Body of pancreas (tissue), 4 donors: ENCODE measurements around the gene DENND4A. TPM values are rescaled to one million over a fixed set of nuclear protein-coding genes. Genes with fewer than 3 reads are reported as not detected.

Experiments used
- ATAC-seq: fragments of 150-250 bp; one replicate; pipeline ENCODE4 v1.9.1; 2016
- DNase-seq, 4 donors: peaks; one replicate each; pipeline ENCODE4 v3.0.0-alpha.2; 2019
- H3K27ac ChIP-seq, 4 donors: fragments of 200-600 bp; sonication (generic); 1 replicate in 3 of 4; 2 replicates in 1 of 4; pipeline versions ENCODE4 v1.5.1 to v1.6.1; 2016 to 2019; ENCODE audit warnings: mild to moderate bottlenecking in 1 of 4, mixed read lengths in 1 of 4, moderate library complexity in 1 of 4
- H3K27me3 ChIP-seq, 2 donors: fragments of 200-600 bp; sonication (generic); one replicate each; pipeline ENCODE4 v1.6.0; 2016; ENCODE audit warnings: mild to moderate bottlenecking in 1 of 2
- H3K36me3 ChIP-seq, 2 donors: fragments of 200-600 bp; sonication (generic); replicated peaks in 1 of 2; 2 replicates each; pipeline ENCODE4 v1.5.1; 2016; ENCODE audit warnings: low read depth in 2 of 2; ENCODE audit not compliant: insufficient read depth in 1 of 2
- H3K4me1 ChIP-seq: fragments of 200-600 bp; sonication (generic); one replicate; pipeline ENCODE4 v1.6.0; 2016
- H3K4me3 ChIP-seq, 2 donors: fragments of 200-600 bp; sonication (generic); 1 replicate in 1 of 2; 2 replicates in 1 of 2; pipeline ENCODE4 v1.5.1; 2016 to 2019
- H3K9me3 ChIP-seq, 3 donors: fragments of 200-600 bp; sonication (generic); 1 replicate in 2 of 3; 2 replicates in 1 of 3; pipeline ENCODE4 v1.5.1; 2016
- POLR2A ChIP-seq, 3 donors: fragments of 450-650 bp; IDR thresholded peaks; one replicate each; pipeline ENCODE4 v1.6.1; 2016; ENCODE audit warnings: antibody characterized with exemption in 3 of 3, mild to moderate bottlenecking in 2 of 3
- WGBS, 2 donors: methylation state at CpG; one replicate each; pipeline ENCODE4 v1.1.5; 2017; 5-methylcytosine and 5-hydroxymethylcytosine counted together
- intact Hi-C: fragments of 100-400 bp; cut with DNase I; formaldehyde crosslinking; loops from one replicate; pipeline ENCODE4 v1.15.1; 2023
- total RNA-seq, 2 donors: library from RNA; depleted of rRNA; stranded (reverse); fragments of >200 nt; gene quantifications; one replicate each; pipeline ENCODE4 v1.1.0, GENCODE V29; 2016
- TF ChIP-seq, protein P1 (sequence below), 7 experiments: fragments of 450-650 bp in 4 of 7; fragments of 200-600 bp in 3 of 7; sonication (generic) in 3 of 7; IDR thresholded peaks; one replicate each; pipeline ENCODE4 v1.5.1; 2016 to 2019; ENCODE audit warnings: antibody characterized with exemption in 7 of 7

Gene DENND4A
- total RNA-seq, 2 donors from 2014 or later: 45.7 to 59.3 TPM

DNA sequence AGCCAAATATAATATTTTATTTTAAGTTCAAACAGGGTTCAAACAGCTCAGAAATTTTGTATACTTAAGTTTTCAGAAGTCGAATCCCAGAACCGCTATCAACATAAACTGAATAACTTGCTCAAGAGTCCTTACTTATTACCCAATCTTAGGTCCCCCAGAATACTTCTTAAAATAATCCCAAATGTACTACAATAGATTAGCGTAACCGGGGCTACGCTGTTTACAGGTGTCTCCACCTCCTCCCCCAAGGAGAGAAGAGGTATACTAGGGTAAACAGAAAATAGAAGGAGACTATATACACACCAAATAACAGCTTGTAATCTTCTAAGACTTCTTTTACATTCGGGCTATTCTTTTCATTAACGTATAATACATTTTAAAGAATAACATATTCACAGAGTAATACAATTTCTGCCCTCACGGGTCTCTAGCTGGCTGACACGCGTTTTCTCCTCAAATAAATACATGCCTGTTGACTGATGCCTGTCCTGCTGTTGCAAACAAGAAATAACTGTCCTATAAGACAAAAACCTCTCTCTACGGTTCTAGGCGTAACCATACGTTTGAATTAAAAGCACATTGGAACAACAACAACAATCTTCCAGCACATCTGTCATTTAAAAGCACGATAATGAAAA is 1.3 kb downstream of the DENND4A start:
- ATAC-seq (no peak), DNase-seq (no peak)
- H3K27me3 ChIP-seq: no peaks in the 10 kb centered on the region
- intact Hi-C loops: no loop called here
- peak overlapping the region; percentile 80 to 86 for H3K4me3 ChIP-seq
- no peak for TF ChIP-seq POLR2A (IDR thresholded peaks at IDR 0.05)
- TF ChIP-seq, protein P1, sequence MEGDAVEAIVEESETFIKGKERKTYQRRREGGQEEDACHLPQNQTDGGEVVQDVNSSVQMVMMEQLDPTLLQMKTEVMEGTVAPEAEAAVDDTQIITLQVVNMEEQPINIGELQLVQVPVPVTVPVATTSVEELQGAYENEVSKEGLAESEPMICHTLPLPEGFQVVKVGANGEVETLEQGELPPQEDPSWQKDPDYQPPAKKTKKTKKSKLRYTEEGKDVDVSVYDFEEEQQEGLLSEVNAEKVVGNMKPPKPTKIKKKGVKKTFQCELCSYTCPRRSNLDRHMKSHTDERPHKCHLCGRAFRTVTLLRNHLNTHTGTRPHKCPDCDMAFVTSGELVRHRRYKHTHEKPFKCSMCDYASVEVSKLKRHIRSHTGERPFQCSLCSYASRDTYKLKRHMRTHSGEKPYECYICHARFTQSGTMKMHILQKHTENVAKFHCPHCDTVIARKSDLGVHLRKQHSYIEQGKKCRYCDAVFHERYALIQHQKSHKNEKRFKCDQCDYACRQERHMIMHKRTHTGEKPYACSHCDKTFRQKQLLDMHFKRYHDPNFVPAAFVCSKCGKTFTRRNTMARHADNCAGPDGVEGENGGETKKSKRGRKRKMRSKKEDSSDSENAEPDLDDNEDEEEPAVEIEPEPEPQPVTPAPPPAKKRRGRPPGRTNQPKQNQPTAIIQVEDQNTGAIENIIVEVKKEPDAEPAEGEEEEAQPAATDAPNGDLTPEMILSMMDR (IDR thresholded peaks at IDR 0.05): peak in 3 of 7 experiments; percentile 14 to 20 (median 15)
- 3% methylated on average over 14 of the region's 14 CpGs for WGBS, 2 donors
- H3K4me1 ChIP-seq: peaks cover 46% of the 10 kb centered on the region
- H3K36me3 ChIP-seq: no peaks in the 10 kb centered on the region
- H3K27ac ChIP-seq: peak overlapping the region; percentile 94 to 100 (median 98)
- H3K9me3 ChIP-seq: no peaks in the 10 kb centered on the region

DNA sequence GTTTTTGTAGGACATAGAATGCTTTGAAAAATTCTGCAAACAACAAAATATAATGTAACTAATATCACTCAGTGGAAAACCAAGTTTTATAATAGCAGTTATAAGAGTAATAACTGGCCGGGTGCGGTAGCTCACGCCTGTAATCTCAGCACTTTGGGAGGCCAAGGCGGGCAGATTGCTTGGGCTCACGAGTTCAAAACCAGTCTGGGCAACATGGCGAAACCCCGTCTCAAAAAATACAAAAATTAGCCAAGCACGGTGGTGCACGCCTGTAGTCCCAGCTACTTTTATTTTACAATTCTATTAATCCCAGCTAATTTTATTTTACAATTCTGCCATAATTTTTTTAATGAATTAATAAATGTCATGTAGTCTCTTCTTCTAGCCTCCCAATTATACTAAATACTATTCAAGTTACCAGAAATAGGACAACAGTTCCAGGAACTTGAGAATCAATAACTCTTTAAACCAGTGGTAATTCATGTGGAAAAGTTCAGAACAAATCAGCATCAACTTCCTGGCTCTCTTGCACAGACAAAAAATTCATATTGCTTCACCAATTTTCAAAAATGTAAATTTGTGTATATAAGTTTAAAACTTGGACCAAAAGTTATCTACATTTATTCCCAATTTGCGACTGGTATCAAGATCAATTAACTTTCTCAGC is 2.2 kb downstream of the DENND4A start:
- Histone ChIP-seq H3K27ac (peak overlapping the region in 2 of 4 donors; percentile 98 to 100), H3K9me3 (no peaks in the 10 kb centered on the region), H3K4me3 (no peak overlapping the region), H3K4me1 (peaks cover 48% of the 10 kb centered on the region), H3K27me3 (no peaks in the 10 kb centered on the region), H3K36me3 (no peaks in the 10 kb centered on the region)
- ATAC-seq (no peak), DNase-seq (no peak)
- 55 to 66% methylated on average over 10 of the region's 10 CpGs for WGBS, 2 donors
- TF ChIP-seq POLR2A (IDR thresholded peaks at IDR 0.05): no peak
- TF ChIP-seq, protein P1 (IDR thresholded peaks at IDR 0.05): no peak
- intact Hi-C loops: no loop called here

- peaks cover 48% of the 10 kb centered on the region for H3K4me1 ChIP-seq
- no peaks in the 10 kb centered on the region for H3K9me3 ChIP-seq
- DNase-seq: no peak
- no peak overlapping the region for H3K4me3 ChIP-seq
- no peaks in the 10 kb centered on the region for H3K36me3 ChIP-seq
- peak overlapping the region in 2 of 4 donors; percentile 10 to 100 for H3K27ac ChIP-seq
- no peak for ATAC-seq
- no peaks in the 10 kb centered on the region for H3K27me3 ChIP-seq
- intact Hi-C loops: no loop called here
- TF ChIP-seq, protein P1 (IDR thresholded peaks at IDR 0.05): no peak
- TF ChIP-seq POLR2A (IDR thresholded peaks at IDR 0.05): no peak
- 87 to 88% methylated on average over 3 of the region's 3 CpGs for WGBS, 2 donors
These were observed 3.0 kb downstream of the DENND4A start for GRCh38 chr15:65789105-65789504.

- H3K9me3 ChIP-seq: no peaks in the 10 kb centered on the region
- H3K36me3 ChIP-seq: no peaks in the 10 kb centered on the region
- no peak overlapping the region for H3K4me3 ChIP-seq
- no peaks in the 10 kb centered on the region for H3K27me3 ChIP-seq
- DNase-seq: no peak
- WGBS, 2 donors: 3 to 14% methylated on average over 2 of the region's 2 CpGs
- peak overlapping the region in 3 of 4 donors; percentile 53 to 82 (median 69) for H3K27ac ChIP-seq
- intact Hi-C loops: no loop called here
- no peak for TF ChIP-seq POLR2A (IDR thresholded peaks at IDR 0.05)
- TF ChIP-seq, protein P1 (IDR thresholded peaks at IDR 0.05): no peak
- H3K4me1 ChIP-seq: peaks cover 52% of the 10 kb centered on the region
- ATAC-seq: no peak
These were observed 4.8 kb downstream of the DENND4A start for GRCh38 chr15:65787260-65787659.
